Breast epithelium (tissue), 4 donors: ENCODE measurements around the gene FAM20B. TPM values are rescaled to one million over a fixed set of nuclear protein-coding genes. Genes with fewer than 3 reads are reported as not detected.

ENCODE experiments used
- DNase-seq, 2 donors: peaks; one replicate each; pipeline ENCODE4 v3.0.0-alpha.2; 2019; ENCODE audit warnings: low spot score in 2 of 2
- H3K27ac ChIP-seq, 2 donors: fragments of 200-600 bp; sonication (generic) in 1 of 2; one replicate each; pipeline ENCODE4 v1.5.1; 2016 to 2019; ENCODE audit warnings: mild to moderate bottlenecking in 1 of 2
- H3K27me3 ChIP-seq, 2 donors: fragments of 200-600 bp; sonication (generic) in 1 of 2; one replicate each; pipeline versions ENCODE4 v1.5.1 to v1.6.0; 2017 to 2019; ENCODE audit warnings: control low read depth in 1 of 2, mild to moderate bottlenecking in 1 of 2
- H3K36me3 ChIP-seq: fragments of 200-600 bp; one replicate; pipeline ENCODE4 v1.5.1; 2019
- H3K4me1 ChIP-seq, 2 donors: fragments of 200-600 bp; sonication (generic); one replicate each; pipeline ENCODE4 v1.5.1; 2016 to 2019; ENCODE audit warnings: control low read depth in 1 of 2
- H3K4me3 ChIP-seq, 3 donors: fragments of 200-600 bp; sonication (generic); 1 replicate in 2 of 3; 2 replicates in 1 of 3; pipeline ENCODE4 v1.5.1; 2016 to 2019; ENCODE audit warnings: mild to moderate bottlenecking in 3 of 3, moderate library complexity in 2 of 3
- H3K9me3 ChIP-seq, 2 donors: fragments of 200-600 bp; sonication (generic) in 1 of 2; one replicate each; pipeline ENCODE4 v1.5.1; 2016 to 2019; ENCODE audit warnings: control low read depth in 1 of 2
- CTCF ChIP-seq, 3 donors: fragments of 450-650 bp; IDR thresholded peaks; one replicate each; pipeline ENCODE4 v1.5.1; 2016 to 2017; ENCODE audit warnings: antibody characterized with exemption in 3 of 3, mild to moderate bottlenecking in 3 of 3, moderate library complexity in 3 of 3
- POLR2A ChIP-seq: fragments of 450-650 bp; IDR thresholded peaks from one replicate; pipeline ENCODE4 v1.6.1; 2016; ENCODE audit warnings: antibody characterized with exemption, mild to moderate bottlenecking, moderate library complexity
- POLR2AphosphoS5 ChIP-seq, 3 donors: sonication (generic); formaldehyde crosslinking; IDR thresholded peaks; one replicate each; pipeline ENCODE4 v1.6.1; 2017; ENCODE audit warnings: antibody characterized with exemption in 3 of 3
- intact Hi-C: fragments of 100-400 bp; cut with DNase I; formaldehyde crosslinking; loops from one replicate; pipeline ENCODE4 v1.15.1; 2023; ENCODE audit warnings: low total_unique reads
- total RNA-seq, 3 donors: library from RNA; depleted of rRNA; stranded (reverse); fragments of >200 nt; gene quantifications; one replicate each; pipeline ENCODE4 v1.1.0, GENCODE V29; 2016

The FAM20B gene
- total RNA-seq, 3 donors from 2014 or later: 24.3 to 28.8 (median 28.0) TPM

GRCh38 chr1:179080866-179081686 lies 55.4 kb downstream of the FAM20B start:
- Histone ChIP-seq H3K36me3 (no peaks in the 10 kb centered on the region), H3K4me1 (peaks cover 3 to 5% of the 10 kb centered on the region in 2 donors), H3K27ac (peak overlapping the region; percentile 85 to 89), H3K4me3 (peak overlapping the region; percentile 82 to 91 (median 91)), H3K9me3 (no peaks in the 10 kb centered on the region), H3K27me3 (no peaks in the 10 kb centered on the region)
- no peak for DNase-seq
- intact Hi-C loops: no loop called here
- TF ChIP-seq POLR2AphosphoS5 (IDR thresholded peaks at IDR 0.05) (no peak), POLR2A (no peak), CTCF (IDR thresholded peaks at IDR 0.05) (no peak)

DNA sequence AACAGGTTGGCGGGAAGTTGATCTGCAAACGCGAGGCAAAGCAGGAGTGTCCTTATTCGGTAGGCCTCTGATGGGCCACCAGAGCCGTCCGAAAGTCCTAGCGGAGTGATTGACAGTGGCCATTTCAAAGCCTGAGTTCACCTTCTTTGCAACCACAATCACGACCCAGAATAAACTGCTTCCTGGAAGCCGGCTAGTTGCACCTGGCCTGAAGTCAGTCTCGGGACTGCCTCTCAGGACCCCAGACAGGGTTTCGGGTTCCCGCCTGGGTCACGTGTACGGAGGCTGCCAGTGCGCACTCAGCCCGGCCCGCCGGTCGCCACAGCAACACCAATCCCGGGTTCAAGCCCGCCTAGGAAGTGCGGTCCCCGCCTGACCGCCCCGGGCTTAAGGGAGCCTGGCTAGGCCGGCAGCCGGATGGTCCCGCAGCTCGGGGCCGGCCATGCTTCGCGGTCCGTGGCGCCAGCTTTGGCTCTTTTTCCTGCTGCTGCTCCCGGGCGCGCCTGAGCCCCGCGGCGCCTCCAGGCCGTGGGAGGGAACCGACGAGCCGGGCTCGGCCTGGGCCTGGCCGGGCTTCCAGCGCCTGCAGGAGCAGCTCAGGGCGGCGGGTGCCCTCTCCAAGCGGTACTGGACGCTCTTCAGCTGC lies 56.1 kb downstream of the FAM20B start, which contains the start of gene TOR3A:
TOR3A (plus strand) TSS at position 384 of the 646 bp plus-strand sequence; CDS start at position 443, 59 bp downstream.
- Histone ChIP-seq H3K9me3 (no peaks in the 10 kb centered on the region), H3K27ac (peak within 1 kb of the TSS; percentile 85 to 89), H3K27me3 (no peaks in the 10 kb centered on the region), H3K36me3 (no peaks in the 10 kb centered on the region), H3K4me1 (peaks cover 3 to 5% of the 10 kb centered on the region in 2 donors), H3K4me3 (peak within 1 kb of the TSS; percentile 82 to 91 (median 91))
- peak; percentile 88 to 89 for DNase-seq
- TF ChIP-seq POLR2AphosphoS5 (IDR thresholded peaks at IDR 0.05) (peak; percentile 53 to 78 (median 58)), POLR2A (no peak)
- intact Hi-C loops: no loop called here

GRCh38 chr1:179082333-179082998 lies 56.8 kb downstream of the FAM20B start:
- H3K9me3 ChIP-seq: no peaks in the 10 kb centered on the region
- no peaks in the 10 kb centered on the region for H3K36me3 ChIP-seq
- H3K4me3 ChIP-seq: peak overlapping the region; percentile 82 to 91 (median 91)
- TF ChIP-seq POLR2A (no peak), CTCF (IDR thresholded peaks at IDR 0.05) (no peak), POLR2AphosphoS5 (IDR thresholded peaks at IDR 0.05) (no peak)
- intact Hi-C loops: no loop called here
- no peaks in the 10 kb centered on the region for H3K27me3 ChIP-seq
- DNase-seq: no peak
- H3K4me1 ChIP-seq: peaks cover 3 to 5% of the 10 kb centered on the region in 2 donors
- peak overlapping the region; percentile 85 to 89 for H3K27ac ChIP-seq

- Histone ChIP-seq H3K27me3 (no peaks in the 10 kb centered on the region), H3K36me3 (no peaks in the 10 kb centered on the region), H3K4me1 (peaks cover 3 to 5% of the 10 kb centered on the region in 2 donors), H3K27ac (peak overlapping the region; percentile 85 to 89), H3K4me3 (peak overlapping the region; percentile 82 to 91 (median 91)), H3K9me3 (no peaks in the 10 kb centered on the region)
- no peak for DNase-seq
- intact Hi-C loops: no loop called here
- TF ChIP-seq POLR2AphosphoS5 (IDR thresholded peaks at IDR 0.05) (no peak), CTCF (IDR thresholded peaks at IDR 0.05) (no peak)
Measured at GRCh38 chr1:179082999-179083335, 57.3 kb downstream of the FAM20B start.

GRCh38 chr1:179083533-179083932 lies 57.8 kb downstream of the FAM20B start:
- H3K27me3 ChIP-seq: no peaks in the 10 kb centered on the region
- no peak overlapping the region for H3K27ac ChIP-seq
- peaks cover 3 to 5% of the 10 kb centered on the region in 2 donors for H3K4me1 ChIP-seq
- H3K9me3 ChIP-seq: no peaks in the 10 kb centered on the region
- TF ChIP-seq POLR2AphosphoS5 (IDR thresholded peaks at IDR 0.05): no peak
- TF ChIP-seq CTCF (IDR thresholded peaks at IDR 0.05): no peak
- TF ChIP-seq POLR2A: no peak
- intact Hi-C loops: no loop called here
- H3K36me3 ChIP-seq: no peaks in the 10 kb centered on the region
- DNase-seq: no peak
- H3K4me3 ChIP-seq: peak overlapping the region in 1 of 3 donors; percentile 82
